Measurements from ENCODE around the gene TMPRSS11F.

TMPRSS11F gene

GRCh38 chr4:68077301-68077700 is 52.4 kb downstream of the TMPRSS11F start:
- no peak for DNase-seq

DNA sequence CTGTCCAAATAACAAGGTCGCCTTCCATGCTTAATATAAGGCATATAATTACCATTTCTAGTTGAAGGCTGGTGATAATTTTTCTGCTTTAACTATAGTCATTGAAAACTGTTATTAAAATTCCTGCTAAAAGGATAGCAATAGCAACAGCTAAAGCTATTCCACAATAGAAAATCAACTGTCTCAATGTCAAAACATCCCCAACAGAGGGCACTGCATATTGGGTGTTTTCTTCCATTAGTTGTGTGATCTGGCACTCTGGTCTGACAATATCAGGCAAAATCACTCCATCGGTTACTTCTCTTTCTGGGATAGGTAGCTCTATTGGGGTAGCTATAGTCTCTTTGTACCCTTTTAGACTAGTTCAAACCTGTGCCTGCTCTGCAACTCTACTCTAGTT is 53.5 kb downstream of the TMPRSS11F start:
- no peak for DNase-seq

GRCh38 chr4:68074397-68074796 is 55.3 kb downstream of the TMPRSS11F start:
- DNase-seq, result no peak

DNA sequence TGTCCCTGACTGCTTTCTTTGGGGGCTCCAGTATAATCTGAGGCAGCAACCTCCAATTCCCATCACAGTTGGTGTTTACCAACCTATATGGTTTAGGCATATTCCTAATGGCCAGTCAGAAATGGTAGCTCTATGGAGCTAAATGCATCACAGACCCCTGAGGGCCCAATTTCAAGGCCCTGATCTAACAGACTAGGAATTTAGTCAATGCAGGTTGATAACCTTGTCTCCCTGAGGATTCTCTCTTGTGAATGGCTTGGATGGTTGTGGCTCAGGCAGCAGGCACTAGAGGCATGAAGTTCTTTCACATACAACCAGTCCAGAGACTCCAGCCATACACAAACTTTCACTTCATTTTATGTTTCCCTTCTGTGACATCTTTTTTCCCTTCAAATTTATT is 59.4 kb downstream of the TMPRSS11F start:
- DNase-seq, result no peak

DNA sequence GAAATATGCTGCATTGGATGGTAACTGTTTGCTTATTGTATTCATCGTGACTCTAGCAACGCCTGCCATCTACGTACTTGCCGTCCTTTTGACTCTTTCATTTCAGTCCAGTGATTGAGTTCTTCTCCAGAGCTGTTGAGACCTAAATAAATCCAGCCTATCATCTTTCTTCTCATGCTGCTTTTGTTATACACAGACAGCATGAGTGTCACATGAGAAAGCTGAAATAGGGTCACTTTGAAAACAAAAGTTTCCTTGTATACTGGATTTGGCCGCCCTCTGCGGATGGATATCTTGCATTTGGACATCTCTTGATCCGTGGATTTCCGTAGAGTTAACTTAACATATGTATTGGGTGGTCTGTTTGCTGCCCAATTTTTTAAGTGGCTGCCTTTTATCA is 67.2 kb downstream of the TMPRSS11F start:
- DNase-seq, result no peak

- no peak for DNase-seq
These were observed 91.4 kb downstream of the TMPRSS11F start for GRCh38 chr4:68038272-68038671.

DNA sequence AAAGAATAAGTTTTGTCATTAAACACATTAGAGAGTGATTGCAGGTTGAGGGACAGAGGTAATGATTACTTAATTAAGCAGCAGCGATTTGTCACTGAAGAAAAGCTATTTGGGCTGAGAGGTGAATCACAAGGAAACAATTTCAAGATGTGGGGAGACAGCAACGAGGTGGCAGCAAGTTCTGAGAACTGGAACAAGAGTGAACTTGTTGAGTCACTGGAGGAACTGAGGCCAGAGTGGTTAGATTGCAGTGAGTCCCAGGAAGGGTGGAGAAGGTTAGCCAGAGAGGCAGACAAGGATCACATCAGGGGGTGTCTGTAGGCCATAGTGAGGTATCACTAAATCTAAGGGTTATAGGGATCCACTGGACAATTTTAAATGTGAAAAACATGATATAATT is 108.5 kb downstream of the TMPRSS11F start:
- no peak for DNase-seq

- no peak for DNase-seq
These were observed 118.0 kb downstream of the TMPRSS11F start for GRCh38 chr4:68011684-68012083.

Measured in NCI-H2081 (cell line).